ENCODE data around the gene LRP1-AS. TPM values are rescaled to one million over a fixed set of nuclear protein-coding genes. Genes with fewer than 3 reads are reported as not detected.

LRP1-AS gene
- total and polyA plus RNA-seq, 7 donors: not detected

DNA sequence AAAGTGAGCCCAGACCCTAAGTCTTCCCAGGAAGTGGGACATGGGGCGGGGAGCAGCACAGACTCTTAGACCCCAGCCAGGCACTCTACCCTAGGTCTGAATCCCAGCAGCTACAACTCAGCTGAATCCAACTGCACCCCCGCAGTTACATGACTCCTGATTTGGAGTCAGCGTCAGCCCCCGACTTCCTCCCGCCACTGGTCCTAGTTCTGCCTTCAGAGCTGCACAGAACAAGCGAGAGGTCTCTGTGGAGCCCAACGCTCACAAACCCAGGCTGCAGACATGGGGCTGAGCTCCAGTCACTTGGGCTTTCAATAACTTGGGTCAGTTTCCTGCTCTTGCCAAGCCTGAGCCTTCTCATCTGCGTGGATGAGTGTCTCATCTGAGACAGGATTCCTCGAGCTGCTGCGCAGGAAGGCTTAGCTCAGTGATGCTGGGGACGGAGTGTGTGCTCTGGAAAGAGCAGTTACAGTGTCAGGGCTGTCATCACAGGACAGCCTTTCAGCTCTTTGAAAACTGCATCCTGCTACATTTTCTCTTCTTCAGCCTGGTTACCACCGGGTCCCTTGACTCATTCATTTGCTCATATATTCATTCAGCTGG, 38.6 kb upstream of the LRP1-AS start:
- TF ChIP-seq EP300 (IDR thresholded peaks at IDR 0.05) (no peak), POLR2AphosphoS5 (IDR thresholded peaks at IDR 0.05) (no peak), POLR2A (IDR thresholded peaks at IDR 0.05) (no peak)
- TF ChIP-seq, protein P1, sequence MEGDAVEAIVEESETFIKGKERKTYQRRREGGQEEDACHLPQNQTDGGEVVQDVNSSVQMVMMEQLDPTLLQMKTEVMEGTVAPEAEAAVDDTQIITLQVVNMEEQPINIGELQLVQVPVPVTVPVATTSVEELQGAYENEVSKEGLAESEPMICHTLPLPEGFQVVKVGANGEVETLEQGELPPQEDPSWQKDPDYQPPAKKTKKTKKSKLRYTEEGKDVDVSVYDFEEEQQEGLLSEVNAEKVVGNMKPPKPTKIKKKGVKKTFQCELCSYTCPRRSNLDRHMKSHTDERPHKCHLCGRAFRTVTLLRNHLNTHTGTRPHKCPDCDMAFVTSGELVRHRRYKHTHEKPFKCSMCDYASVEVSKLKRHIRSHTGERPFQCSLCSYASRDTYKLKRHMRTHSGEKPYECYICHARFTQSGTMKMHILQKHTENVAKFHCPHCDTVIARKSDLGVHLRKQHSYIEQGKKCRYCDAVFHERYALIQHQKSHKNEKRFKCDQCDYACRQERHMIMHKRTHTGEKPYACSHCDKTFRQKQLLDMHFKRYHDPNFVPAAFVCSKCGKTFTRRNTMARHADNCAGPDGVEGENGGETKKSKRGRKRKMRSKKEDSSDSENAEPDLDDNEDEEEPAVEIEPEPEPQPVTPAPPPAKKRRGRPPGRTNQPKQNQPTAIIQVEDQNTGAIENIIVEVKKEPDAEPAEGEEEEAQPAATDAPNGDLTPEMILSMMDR (IDR thresholded peaks at IDR 0.05): no peak
- intact Hi-C loops (cut with DNase I): no loop called here

DNA sequence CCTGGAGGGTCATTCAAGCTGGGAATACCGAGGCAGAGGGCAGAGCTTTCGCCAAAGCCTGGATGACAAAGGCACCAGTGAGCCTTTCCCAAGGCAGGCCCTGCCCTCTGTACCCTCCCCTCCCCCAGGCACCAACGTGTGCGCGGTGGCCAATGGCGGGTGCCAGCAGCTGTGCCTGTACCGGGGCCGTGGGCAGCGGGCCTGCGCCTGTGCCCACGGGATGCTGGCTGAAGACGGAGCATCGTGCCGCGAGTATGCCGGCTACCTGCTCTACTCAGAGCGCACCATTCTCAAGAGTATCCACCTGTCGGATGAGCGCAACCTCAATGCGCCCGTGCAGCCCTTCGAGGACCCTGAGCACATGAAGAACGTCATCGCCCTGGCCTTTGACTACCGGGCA, 38.0 kb upstream of the LRP1-AS start:
- Histone ChIP-seq H3K9me3 (no peaks in the 10 kb centered on the region), H3K27ac (no peak overlapping the region), H3K36me3 (peaks cover 53 to 86% (median 67%) of the 10 kb centered on the region in 4 donors), H3K4me3 (no peak overlapping the region), H3K27me3 (no peaks in the 10 kb centered on the region), H3K4me1 (peaks cover 0 to 9% (median 4%) of the 10 kb centered on the region in 4 donors)
- no peak for DNase-seq
- intact Hi-C loops (cut with DNase I): no loop called here
- WGBS, 2 donors: 93 to 94% methylated on average over 25 of the region's 25 CpGs
- TF ChIP-seq POLR2A (IDR thresholded peaks at IDR 0.05): no peak
- TF ChIP-seq, protein P1 (IDR thresholded peaks at IDR 0.05): no peak
- TF ChIP-seq POLR2AphosphoS5 (IDR thresholded peaks at IDR 0.05): no peak
- no peak for TF ChIP-seq EP300 (IDR thresholded peaks at IDR 0.05)

More for the DNA sequence above, 38.6 kb upstream of the LRP1-AS start:
- peaks cover 54 to 86% (median 67%) of the 10 kb centered on the region in 4 donors for H3K36me3 ChIP-seq
- peaks cover 0 to 12% (median 5%) of the 10 kb centered on the region in 4 donors for H3K4me1 ChIP-seq
- no peak overlapping the region for H3K4me3 ChIP-seq
- DNase-seq: no peak
- WGBS, 2 donors: 90 to 92% methylated on average over 12 of the region's 12 CpGs
- no peaks in the 10 kb centered on the region for H3K9me3 ChIP-seq
- H3K27me3 ChIP-seq: no peaks in the 10 kb centered on the region
- H3K27ac ChIP-seq: no peak overlapping the region

DNA sequence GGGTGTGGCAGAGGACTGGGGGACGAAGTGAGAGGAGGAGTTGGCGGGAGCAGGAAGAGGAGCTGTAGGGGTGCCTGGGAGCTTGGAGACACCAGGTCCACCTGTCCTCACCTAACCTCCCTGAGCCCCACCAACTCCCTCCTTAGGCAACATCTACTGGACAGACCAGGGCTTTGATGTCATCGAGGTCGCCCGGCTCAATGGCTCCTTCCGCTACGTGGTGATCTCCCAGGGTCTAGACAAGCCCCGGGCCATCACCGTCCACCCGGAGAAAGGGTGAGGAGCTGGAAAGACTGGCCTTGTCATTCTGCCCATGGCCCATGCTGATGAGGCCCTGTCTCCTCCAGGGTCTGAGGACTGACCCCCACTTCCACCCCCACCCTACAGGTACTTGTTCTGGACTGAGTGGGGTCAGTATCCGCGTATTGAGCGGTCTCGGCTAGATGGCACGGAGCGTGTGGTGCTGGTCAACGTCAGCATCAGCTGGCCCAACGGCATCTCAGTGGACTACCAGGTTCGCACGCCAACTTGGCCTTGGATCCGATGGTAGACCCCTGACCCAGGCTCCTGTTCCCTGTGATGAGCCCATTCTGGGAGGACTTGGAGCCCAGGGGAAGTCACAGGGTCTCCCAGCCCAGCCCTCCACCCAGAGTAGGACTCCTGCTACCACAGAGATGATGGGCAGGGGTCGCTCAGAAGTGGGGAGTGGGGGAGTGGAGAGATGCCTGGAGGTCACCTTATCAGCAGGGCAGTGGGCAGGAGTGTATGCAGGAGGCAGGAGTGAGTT, 36.7 kb upstream of the LRP1-AS start:
- intact Hi-C loops (cut with DNase I): loop anchor here (1.0 to 2.0 kb wide), 2 partner anchors 60 to 115 kb away; no protein-coding TSS in a partner anchor
- TF ChIP-seq POLR2AphosphoS5 (IDR thresholded peaks at IDR 0.05) (no peak), POLR2A (IDR thresholded peaks at IDR 0.05) (no peak), EP300 (IDR thresholded peaks at IDR 0.05) (no peak)
- TF ChIP-seq, protein P1 (IDR thresholded peaks at IDR 0.05): no peak
- Histone ChIP-seq H3K27ac (no peak overlapping the region), H3K4me1 (no peaks in the 10 kb centered on the region), H3K36me3 (peaks cover 62 to 87% (median 73%) of the 10 kb centered on the region in 4 donors), H3K4me3 (no peak overlapping the region), H3K9me3 (no peaks in the 10 kb centered on the region), H3K27me3 (no peaks in the 10 kb centered on the region)
- DNase-seq: no peak
- 96% methylated on average over 22 of the region's 22 CpGs for WGBS, 2 donors

DNA sequence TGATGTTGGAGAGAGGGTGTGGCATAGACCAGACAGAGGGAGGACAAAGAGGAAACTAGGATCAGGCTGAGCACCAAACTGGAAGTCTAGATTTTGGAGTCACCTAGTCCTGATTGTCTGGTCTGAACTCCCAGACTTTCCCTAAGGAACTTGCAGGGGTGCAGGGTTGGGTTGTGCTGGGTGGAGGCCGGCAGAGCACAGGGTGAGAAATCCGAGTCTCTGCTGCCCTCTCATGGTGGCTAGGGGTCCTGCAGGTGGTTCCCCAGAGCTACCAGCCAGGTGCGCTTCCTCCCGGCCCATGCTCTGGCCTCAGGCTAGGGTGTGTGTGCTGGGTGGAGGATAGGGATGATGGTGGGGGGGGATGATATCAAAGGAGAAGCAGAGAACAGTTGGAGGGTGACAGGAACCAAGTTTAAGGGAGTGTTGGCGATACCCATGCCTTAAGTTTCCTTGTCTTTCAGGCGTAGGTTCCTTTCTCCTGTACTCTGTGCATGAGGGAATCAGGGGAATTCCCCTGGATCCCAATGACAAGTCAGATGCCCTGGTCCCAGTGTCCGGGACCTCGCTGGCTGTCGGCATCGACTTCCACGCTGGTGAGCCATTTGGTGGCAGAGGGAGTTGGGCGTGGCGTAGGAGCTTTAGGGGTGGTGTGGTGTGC, 35.6 kb upstream of the LRP1-AS start:
- WGBS, 2 donors: 48 to 59% methylated on average over 13 of the region's 13 CpGs
- H3K27ac ChIP-seq: no peak overlapping the region
- no peaks in the 10 kb centered on the region for H3K27me3 ChIP-seq
- intact Hi-C loops (cut with DNase I): loop anchor here (1.0 to 2.0 kb wide), 2 partner anchors 59 to 114 kb away; no protein-coding TSS in a partner anchor
- H3K36me3 ChIP-seq: peaks cover 69 to 87% (median 77%) of the 10 kb centered on the region in 4 donors
- DNase-seq: peak; percentile 88
- no peak for TF ChIP-seq EP300 (IDR thresholded peaks at IDR 0.05)
- TF ChIP-seq POLR2AphosphoS5 (IDR thresholded peaks at IDR 0.05): no peak
- TF ChIP-seq, protein P1 (IDR thresholded peaks at IDR 0.05): peak; percentile 83 to 91 (median 86)
- TF ChIP-seq POLR2A (IDR thresholded peaks at IDR 0.05): no peak
- no peaks in the 10 kb centered on the region for H3K9me3 ChIP-seq
- H3K4me1 ChIP-seq: no peaks in the 10 kb centered on the region
- H3K4me3 ChIP-seq: no peak overlapping the region

All from sigmoid colon (tissue), 7 donors.